GM13976 (cell line): ENCODE results near the gene TCP11.

Experiments used
- DNase-seq: peaks from one replicate; pipeline ENCODE4 v3.0.0; 2012; ENCODE audit warnings: low spot score
- in situ Hi-C: fragments of 300-500 bp; cut with MboI; formaldehyde crosslinking; loops from one replicate; pipeline ENCODE4 v1.12.0; 2022; ENCODE audit warnings: low sequenced_read_pairs, mixed read lengths, inconsistent platforms; ENCODE audit not compliant: unreplicated experiment
- TF ChIP-seq, protein P1 (sequence below): IDR thresholded peaks from 2 replicates; pipeline ENCODE4 v1.5.1; 2012; ENCODE audit warnings: borderline replicate concordance, mild to moderate bottlenecking; ENCODE audit not compliant: insufficient read depth; ENCODE audit errors: extremely low read depth, missing control alignments, control extremely low read depth

TCP11 gene

DNA sequence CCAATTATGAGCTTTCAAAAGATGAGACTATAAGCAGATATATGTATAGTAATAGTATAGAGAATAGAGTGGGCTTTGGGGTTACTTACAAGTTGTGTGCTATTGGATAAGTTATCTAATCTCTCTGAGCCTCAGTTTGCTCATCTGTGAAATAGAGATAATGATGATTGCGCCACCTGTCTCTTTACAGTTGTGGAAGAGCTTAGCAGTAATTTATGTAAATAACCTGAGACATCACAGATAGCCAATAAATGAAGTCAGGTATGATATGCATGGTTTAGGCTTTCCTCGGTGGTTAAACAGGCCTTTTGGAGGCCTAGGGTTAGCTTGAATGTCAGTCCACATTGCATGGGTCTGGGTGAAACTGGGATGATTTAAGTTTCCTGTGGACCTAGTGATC is 42.8 kb upstream of the TCP11 start:
- TF ChIP-seq, protein P1, sequence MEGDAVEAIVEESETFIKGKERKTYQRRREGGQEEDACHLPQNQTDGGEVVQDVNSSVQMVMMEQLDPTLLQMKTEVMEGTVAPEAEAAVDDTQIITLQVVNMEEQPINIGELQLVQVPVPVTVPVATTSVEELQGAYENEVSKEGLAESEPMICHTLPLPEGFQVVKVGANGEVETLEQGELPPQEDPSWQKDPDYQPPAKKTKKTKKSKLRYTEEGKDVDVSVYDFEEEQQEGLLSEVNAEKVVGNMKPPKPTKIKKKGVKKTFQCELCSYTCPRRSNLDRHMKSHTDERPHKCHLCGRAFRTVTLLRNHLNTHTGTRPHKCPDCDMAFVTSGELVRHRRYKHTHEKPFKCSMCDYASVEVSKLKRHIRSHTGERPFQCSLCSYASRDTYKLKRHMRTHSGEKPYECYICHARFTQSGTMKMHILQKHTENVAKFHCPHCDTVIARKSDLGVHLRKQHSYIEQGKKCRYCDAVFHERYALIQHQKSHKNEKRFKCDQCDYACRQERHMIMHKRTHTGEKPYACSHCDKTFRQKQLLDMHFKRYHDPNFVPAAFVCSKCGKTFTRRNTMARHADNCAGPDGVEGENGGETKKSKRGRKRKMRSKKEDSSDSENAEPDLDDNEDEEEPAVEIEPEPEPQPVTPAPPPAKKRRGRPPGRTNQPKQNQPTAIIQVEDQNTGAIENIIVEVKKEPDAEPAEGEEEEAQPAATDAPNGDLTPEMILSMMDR, result no peak
- in situ Hi-C loops, result no loop called here
- DNase-seq, result no peak

DNA sequence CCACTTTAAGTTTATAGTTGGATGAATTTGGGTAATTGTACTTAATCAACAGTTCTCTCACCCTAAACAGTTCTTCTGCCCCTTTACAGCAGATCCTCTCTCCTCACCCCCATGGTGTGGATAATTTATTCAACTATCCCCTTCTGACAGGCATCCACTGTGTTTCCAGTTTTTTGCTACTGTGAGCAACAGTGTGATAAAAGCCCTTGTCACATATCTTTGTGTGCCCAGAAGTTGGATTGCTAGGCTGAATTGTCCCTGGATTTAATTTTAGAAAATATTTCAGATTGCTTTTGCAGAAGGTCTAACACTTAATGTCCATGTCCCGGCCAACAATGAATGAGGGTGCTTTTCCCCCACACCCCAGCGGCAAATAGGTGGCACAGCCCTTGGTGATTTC is 42.1 kb upstream of the TCP11 start:
- TF ChIP-seq, protein P1, result no peak
- no peak for DNase-seq
- in situ Hi-C loops, result no loop called here

DNA sequence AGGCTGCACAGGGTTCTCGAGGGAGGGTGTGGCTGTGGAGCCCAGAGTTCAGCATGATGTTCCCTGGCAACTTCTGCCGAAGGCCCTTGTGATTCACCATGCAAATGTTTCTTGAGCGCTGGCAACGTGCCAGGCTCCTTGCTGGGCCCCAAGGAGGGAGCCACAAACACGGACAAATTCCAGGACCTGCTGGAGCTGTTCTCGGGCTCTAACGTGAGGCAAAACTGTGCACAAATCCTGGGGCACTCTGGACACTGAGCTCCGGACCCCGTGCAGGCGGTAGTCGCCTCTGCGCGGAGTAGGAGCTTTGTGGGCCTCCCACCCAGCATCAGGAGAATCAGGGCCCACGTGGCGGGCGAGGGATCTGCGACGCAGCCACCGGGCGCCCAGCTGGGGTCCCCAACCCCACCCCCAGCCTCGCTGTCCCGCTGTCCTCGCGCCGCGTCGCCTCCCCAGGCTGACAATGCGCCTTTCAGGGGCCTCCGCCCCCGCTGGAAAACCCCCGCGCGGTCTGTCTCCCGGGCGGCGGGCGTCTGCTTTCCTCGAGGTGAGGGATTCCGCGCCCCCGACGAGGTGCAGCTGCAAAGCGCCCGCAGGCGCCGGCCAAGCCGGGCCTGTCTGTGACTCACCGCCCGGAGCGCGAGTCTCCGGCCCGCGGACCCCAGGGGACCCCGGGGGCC is 40.9 kb upstream of the TCP11 start:
- TF ChIP-seq, protein P1, result no peak
- no peak for DNase-seq
- in situ Hi-C loops, result no loop called here

DNA sequence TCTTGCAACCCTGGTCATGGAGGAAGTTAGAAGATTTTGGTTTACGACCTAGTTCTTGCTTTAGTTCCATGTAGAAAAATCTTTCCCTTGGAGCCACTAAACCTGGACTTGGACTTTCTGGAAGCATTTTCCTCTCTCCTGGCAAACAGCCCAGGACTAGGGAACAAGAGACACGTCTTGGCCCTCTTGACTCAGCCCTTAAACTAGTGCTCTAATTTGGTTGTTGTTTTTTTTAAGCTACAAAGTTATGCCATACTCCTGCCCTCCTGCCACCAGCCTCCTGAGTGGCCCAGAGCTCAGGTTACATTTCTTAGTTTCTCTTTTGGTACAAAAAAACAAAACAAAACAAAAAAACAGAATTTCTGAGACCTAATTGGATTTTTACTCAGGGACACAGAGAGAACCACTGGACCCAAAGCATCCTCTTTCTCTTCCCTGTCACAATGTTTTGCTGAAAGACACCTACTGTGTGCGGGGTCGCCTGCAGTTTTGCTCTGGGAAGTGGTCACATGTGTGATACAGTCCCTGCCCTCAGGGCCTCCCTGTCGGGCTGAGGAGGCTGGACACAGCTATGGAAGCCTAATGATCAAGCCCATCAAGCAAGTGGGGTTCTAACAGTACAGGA is 40.3 kb upstream of the TCP11 start:
- DNase-seq, result no peak
- in situ Hi-C loops, result no loop called here
- TF ChIP-seq, protein P1, result no peak

DNA sequence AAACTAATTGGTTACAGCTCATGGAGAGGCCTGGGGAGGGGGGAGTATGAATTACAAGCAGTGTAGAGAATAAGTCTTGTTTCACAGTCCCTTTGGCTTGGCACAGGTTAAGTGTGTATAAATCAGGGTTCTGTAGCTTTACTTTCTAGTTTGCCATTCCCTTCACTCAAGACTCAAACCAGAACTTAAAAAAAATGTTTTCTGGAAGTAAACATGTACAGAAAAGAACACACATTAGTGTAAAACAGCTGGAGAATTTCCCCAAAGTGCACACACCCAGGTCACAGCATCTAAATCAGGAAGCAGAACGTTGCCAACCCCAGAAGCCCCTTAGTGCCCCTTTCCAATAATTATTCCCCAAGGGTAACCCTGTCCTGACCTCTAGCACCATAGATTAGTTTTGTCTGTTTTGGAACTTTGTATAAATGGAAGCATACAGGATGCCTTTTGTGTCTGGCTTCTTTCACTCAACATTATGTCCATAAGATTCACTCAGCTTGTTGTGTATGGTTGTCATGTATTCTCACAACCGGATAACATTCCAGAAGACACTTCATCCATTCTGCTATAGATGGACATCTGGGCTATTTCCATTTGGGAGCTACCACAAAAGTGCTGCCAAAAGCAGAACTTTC is 38.9 kb upstream of the TCP11 start:
- in situ Hi-C loops, result no loop called here
- TF ChIP-seq, protein P1, result no peak
- no peak for DNase-seq

DNA sequence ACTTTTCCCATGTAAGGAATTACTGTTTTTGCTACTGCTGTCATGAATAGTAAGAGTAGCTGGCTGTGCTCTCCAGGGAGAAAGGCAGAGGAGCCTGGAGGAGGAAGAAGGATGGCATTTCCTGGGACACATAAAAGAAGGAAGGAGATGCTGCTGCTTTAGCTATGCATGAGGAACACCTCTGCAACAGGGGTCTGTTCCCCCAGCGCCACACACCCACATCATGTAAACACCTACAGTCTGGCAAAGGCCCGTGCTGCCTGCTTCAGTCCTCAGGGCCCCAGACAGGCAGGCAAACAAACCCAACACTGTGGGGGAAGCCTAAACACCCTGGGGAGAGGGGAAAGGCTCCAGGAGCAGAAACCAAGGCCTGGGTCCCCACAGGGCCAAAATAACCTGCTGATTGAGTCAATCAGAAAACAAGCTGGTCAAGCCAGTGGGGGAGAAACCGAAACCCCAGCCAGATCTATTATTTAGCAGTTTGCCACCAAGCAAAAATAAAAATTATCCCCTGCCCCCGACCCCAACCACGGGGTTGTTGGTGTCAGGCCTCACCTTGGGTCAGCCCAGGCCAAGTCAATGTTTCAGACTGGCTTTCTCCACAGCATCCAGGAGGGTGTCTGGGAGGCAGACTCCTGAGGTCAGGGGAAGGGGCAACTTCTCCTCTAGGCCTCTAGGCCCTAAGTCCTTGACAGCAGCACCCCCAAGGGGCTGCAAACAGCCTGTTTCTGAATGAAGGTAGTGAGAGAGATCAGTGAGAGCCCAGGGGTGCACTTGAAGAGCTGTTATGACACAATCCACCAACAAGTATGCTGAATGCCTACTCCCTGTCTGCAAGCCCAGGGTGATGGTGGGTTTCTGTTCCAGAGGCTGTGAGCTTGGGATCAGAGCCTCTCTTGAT is 38.0 kb upstream of the TCP11 start:
- no peak for DNase-seq
- in situ Hi-C loops, result no loop called here
- TF ChIP-seq, protein P1, result no peak
